HG03378 (cell line): ENCODE data around the gene GAS6.
"Not testable (repeated sequence)": the region's sequence is repeated elsewhere in the genome, so short reads cannot be mapped to it uniquely, and the experiment has no call there.

Source experiments
- ATAC-seq: cut with Tn5 transposase; IDR thresholded peaks from one replicate; pipeline ENCODE4 v1.9.1; 2021; ENCODE audit warnings: mild to moderate bottlenecking, moderate library complexity; ENCODE audit not compliant: unreplicated experiment

The GAS6 gene

GRCh38 chr13:113842336-113843062 lies 21.4 kb downstream of the GAS6 start:
- no peak for ATAC-seq

- ATAC-seq, result no peak
These were observed 22.6 kb downstream of the GAS6 start for GRCh38 chr13:113841353-113841650.

GRCh38 chr13:113840541-113841352 lies 23.1 kb downstream of the GAS6 start:
- ATAC-seq, result no peak

GRCh38 chr13:113839536-113840204 lies 24.2 kb downstream of the GAS6 start:
- no peak for ATAC-seq

- no peak for ATAC-seq
These were observed 25.1 kb downstream of the GAS6 start for GRCh38 chr13:113838711-113839201.

GRCh38 chr13:113837560-113838355 lies 26.1 kb downstream of the GAS6 start:
- ATAC-seq, result no peak

- ATAC-seq, result no peak
These were observed 26.9 kb downstream of the GAS6 start for GRCh38 chr13:113836768-113837559.

- ATAC-seq, result no peak
These were observed 28.2 kb downstream of the GAS6 start for GRCh38 chr13:113835461-113836270.

GRCh38 chr13:113834496-113835200 lies 29.2 kb downstream of the GAS6 start:
- ATAC-seq, result no peak

- not testable (repeated sequence) for ATAC-seq
These were observed 29.9 kb downstream of the GAS6 start for GRCh38 chr13:113834006-113834405.

GRCh38 chr13:113833111-113833830 lies 30.6 kb downstream of the GAS6 start:
- ATAC-seq, result no peak

GRCh38 chr13:113832631-113833030 lies 31.2 kb downstream of the GAS6 start:
- no peak for ATAC-seq

GRCh38 chr13:113832205-113832604 lies 31.7 kb downstream of the GAS6 start:
- no peak for ATAC-seq

GRCh38 chr13:113831061-113831460 lies 32.8 kb downstream of the GAS6 start:
- no peak for ATAC-seq

GRCh38 chr13:113830426-113830950 lies 33.4 kb downstream of the GAS6 start:
- not testable (repeated sequence) for ATAC-seq

GRCh38 chr13:113828282-113828825 lies 35.5 kb downstream of the GAS6 start:
- ATAC-seq, result no peak

GRCh38 chr13:113827021-113827420 lies 36.9 kb downstream of the GAS6 start:
- no peak for ATAC-seq
